HG02870 (cell line): Measurements from ENCODE around the gene SLC4A7.
"Not testable (repeated sequence)": the region's sequence is repeated elsewhere in the genome, so short reads cannot be mapped to it uniquely, and the experiment has no call there.

ENCODE experiments used
- ATAC-seq: cut with Tn5 transposase; IDR thresholded peaks from one replicate; pipeline ENCODE4 v1.9.1; 2021; ENCODE audit warnings: mild to moderate bottlenecking, moderate library complexity; ENCODE audit not compliant: unreplicated experiment

The SLC4A7 gene

GRCh38 chr3:27484015-27484844 is at the start of gene SLC4A7:
TSS of gene SLC4A7 (minus strand) at chr3:27484384. CDS start at chr3:27484126, 258 bp downstream.
- ATAC-seq: peak; percentile 84

- ATAC-seq: no peak
These were observed 49.0 kb upstream of the SLC4A7 start for GRCh38 chr3:27533261-27533607.

- no peak for ATAC-seq
These were observed 48.5 kb upstream of the SLC4A7 start for GRCh38 chr3:27532426-27533260.

- ATAC-seq: not testable (repeated sequence)
These were observed 47.1 kb upstream of the SLC4A7 start for GRCh38 chr3:27531193-27531751.

GRCh38 chr3:27528791-27529190 is 44.6 kb upstream of the SLC4A7 start:
- ATAC-seq: no peak

- ATAC-seq: peak; percentile 45
These were observed 42.6 kb upstream of the SLC4A7 start for GRCh38 chr3:27526614-27527315.

GRCh38 chr3:27521872-27522265 is 37.7 kb upstream of the SLC4A7 start:
- no peak for ATAC-seq

- ATAC-seq: no peak
These were observed 37.1 kb upstream of the SLC4A7 start for GRCh38 chr3:27521179-27521871.

GRCh38 chr3:27511724-27512422 is 27.7 kb upstream of the SLC4A7 start:
- no peak for ATAC-seq

- no peak for ATAC-seq
These were observed 25.2 kb upstream of the SLC4A7 start for GRCh38 chr3:27509376-27509775.

GRCh38 chr3:27508424-27508823 is 24.2 kb upstream of the SLC4A7 start:
- ATAC-seq: no peak

- ATAC-seq: no peak
These were observed 23.5 kb upstream of the SLC4A7 start for GRCh38 chr3:27507515-27508266.

GRCh38 chr3:27507111-27507510 is 22.9 kb upstream of the SLC4A7 start:
- ATAC-seq: no peak

GRCh38 chr3:27504749-27505148 is 20.6 kb upstream of the SLC4A7 start:
- no peak for ATAC-seq

- ATAC-seq: no peak
These were observed 19.3 kb upstream of the SLC4A7 start for GRCh38 chr3:27503526-27503925.

GRCh38 chr3:27501759-27502158 is 17.6 kb upstream of the SLC4A7 start:
- no peak for ATAC-seq

GRCh38 chr3:27500986-27501385 is 16.8 kb upstream of the SLC4A7 start:
- no peak for ATAC-seq

GRCh38 chr3:27500035-27500434 is 15.9 kb upstream of the SLC4A7 start:
- ATAC-seq: no peak

GRCh38 chr3:27494784-27495183 is 10.6 kb upstream of the SLC4A7 start:
- ATAC-seq: no peak
